Measurements from ENCODE around the gene MRPS18B. TPM values are rescaled to one million over a fixed set of nuclear protein-coding genes. Genes with fewer than 3 reads are reported as not detected.
A peak's percentile ranks its signal among the peaks of the same experiment; 100 is the strongest.

MRPS18B gene
- total and polyA plus RNA-seq, 2 of the 13 experiments (the other 11 are each of a cell fraction or from before 2014, with no cell fraction given), result 125 to 131 TPM

DNA sequence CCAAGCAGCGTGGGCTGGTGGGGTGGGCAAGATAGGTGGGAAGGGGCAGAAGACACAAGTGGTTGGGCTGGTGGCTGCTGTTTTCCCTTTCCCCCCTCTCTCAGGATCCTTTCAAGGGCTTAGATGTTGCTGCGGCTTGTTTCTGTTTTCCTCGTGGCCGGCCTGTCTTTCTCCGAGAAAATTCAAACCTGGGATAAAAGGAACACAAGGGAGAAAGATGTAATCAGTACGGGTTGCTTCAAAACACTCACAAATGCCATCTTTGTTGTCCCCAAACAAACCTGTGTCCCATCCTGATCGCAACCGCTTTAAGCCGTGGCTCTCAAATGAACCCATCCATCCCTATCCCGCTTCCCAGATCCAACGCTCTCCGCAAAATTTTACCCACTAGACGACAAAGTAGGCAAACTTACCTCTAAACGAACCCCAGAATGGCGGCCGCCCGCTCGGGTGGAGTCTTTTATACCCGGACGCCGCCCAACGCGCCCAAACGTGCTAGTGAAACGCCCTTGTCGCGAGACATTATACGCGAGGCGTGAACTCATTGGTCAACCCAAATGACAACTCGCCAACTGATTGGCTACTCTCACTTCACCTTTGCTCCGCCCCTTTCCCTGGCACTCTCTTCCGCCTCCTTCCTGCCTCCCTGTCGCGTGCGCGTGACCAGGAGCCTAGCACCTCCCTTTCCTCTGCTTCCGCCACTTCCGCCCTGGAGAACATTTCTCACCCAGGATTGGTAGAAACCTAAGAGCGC is 652 bp upstream of the MRPS18B start, which contains the start of gene PPP1R10 (continued):
- peak; percentile 76; the same call in 1 of the 2 replicates for TF ChIP-seq NKX3-1 (CRISPR knock-in tag; IDR thresholded peaks at IDR 0.05)
- TF ChIP-seq ZFP1 (CRISPR knock-in tag; IDR thresholded peaks at IDR 0.05), result no peak; the same call in 1 of the 2 replicates
- TF ChIP-seq, protein P1, sequence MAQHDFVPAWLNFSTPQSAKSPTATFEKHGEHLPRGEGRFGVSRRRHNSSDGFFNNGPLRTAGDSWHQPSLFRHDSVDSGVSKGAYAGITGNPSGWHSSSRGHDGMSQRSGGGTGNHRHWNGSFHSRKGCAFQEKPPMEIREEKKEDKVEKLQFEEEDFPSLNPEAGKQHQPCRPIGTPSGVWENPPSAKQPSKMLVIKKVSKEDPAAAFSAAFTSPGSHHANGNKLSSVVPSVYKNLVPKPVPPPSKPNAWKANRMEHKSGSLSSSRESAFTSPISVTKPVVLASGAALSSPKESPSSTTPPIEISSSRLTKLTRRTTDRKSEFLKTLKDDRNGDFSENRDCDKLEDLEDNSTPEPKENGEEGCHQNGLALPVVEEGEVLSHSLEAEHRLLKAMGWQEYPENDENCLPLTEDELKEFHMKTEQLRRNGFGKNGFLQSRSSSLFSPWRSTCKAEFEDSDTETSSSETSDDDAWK (CRISPR knock-in tag; IDR thresholded peaks at IDR 0.05), result no peak
- TF ChIP-seq, protein P2, sequence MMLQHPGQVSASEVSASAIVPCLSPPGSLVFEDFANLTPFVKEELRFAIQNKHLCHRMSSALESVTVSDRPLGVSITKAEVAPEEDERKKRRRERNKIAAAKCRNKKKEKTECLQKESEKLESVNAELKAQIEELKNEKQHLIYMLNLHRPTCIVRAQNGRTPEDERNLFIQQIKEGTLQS (CRISPR knock-in tag; IDR thresholded peaks at IDR 0.05), result peak; percentile 29; the same call in 1 of the 2 replicates
- TF ChIP-seq ZBTB7A (CRISPR knock-in tag; IDR thresholded peaks at IDR 0.05), result 0 out of 2 replicates have a peak, but pooled peaks have one; percentile 21
- peak; percentile 50; the same call in 1 of the 2 replicates for TF ChIP-seq IRF2 (CRISPR knock-in tag; IDR thresholded peaks at IDR 0.05)
- no peak for TF ChIP-seq ZNF121 (CRISPR knock-in tag; IDR thresholded peaks at IDR 0.05)
- TF ChIP-seq FOXA1 (IDR thresholded peaks at IDR 0.05), result no peak
- TF ChIP-seq FOXA1 (CRISPR knock-in tag; IDR thresholded peaks at IDR 0.05), result 0 out of 2 replicates have a peak, but pooled peaks have one; percentile 4
- TF ChIP-seq ZNF563 (CRISPR knock-in tag; IDR thresholded peaks at IDR 0.05), result 0 out of 2 replicates have a peak, but pooled peaks have one; percentile 23
- TF ChIP-seq, protein P3, sequence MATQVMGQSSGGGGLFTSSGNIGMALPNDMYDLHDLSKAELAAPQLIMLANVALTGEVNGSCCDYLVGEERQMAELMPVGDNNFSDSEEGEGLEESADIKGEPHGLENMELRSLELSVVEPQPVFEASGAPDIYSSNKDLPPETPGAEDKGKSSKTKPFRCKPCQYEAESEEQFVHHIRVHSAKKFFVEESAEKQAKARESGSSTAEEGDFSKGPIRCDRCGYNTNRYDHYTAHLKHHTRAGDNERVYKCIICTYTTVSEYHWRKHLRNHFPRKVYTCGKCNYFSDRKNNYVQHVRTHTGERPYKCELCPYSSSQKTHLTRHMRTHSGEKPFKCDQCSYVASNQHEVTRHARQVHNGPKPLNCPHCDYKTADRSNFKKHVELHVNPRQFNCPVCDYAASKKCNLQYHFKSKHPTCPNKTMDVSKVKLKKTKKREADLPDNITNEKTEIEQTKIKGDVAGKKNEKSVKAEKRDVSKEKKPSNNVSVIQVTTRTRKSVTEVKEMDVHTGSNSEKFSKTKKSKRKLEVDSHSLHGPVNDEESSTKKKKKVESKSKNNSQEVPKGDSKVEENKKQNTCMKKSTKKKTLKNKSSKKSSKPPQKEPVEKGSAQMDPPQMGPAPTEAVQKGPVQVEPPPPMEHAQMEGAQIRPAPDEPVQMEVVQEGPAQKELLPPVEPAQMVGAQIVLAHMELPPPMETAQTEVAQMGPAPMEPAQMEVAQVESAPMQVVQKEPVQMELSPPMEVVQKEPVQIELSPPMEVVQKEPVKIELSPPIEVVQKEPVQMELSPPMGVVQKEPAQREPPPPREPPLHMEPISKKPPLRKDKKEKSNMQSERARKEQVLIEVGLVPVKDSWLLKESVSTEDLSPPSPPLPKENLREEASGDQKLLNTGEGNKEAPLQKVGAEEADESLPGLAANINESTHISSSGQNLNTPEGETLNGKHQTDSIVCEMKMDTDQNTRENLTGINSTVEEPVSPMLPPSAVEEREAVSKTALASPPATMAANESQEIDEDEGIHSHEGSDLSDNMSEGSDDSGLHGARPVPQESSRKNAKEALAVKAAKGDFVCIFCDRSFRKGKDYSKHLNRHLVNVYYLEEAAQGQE (IDR thresholded peaks at IDR 0.05; ENCODE audit: borderline replicate concordance in 1 of 2, low read depth in 1 of 2, low read length in 2 of 2), result peak in 1 of 2 experiments; percentile 85; a peak in 1 of 4 replicates
- TF ChIP-seq TP53 (CRISPR knock-in tag; conservative IDR thresholded peaks at IDR 0.05), result peak; percentile 74; the same call in 1 of the 2 replicates
- peak; percentile 95 for TF ChIP-seq NFYC (CRISPR knock-in tag; IDR thresholded peaks at IDR 0.05)
- TF ChIP-seq, protein P4, sequence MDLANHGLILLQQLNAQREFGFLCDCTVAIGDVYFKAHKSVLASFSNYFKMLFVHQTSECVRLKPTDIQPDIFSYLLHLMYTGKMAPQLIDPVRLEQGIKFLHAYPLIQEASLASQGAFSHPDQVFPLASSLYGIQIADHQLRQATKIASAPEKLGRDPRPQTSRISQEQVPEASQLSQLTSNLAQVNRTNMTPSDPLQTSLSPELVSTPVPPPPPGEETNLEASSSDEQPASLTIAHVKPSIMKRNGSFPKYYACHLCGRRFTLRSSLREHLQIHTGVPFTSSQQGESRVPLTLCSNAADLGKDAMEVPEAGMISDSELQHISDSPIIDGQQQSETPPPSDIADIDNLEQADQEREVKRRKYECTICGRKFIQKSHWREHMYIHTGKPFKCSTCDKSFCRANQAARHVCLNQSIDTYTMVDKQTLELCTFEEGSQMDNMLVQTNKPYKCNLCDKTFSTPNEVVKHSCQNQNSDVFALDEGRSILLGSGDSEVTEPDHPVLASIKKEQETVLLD (CRISPR knock-in tag; IDR thresholded peaks at IDR 0.05; ENCODE audit: low read depth), result no peak
- TF ChIP-seq, protein P5, sequence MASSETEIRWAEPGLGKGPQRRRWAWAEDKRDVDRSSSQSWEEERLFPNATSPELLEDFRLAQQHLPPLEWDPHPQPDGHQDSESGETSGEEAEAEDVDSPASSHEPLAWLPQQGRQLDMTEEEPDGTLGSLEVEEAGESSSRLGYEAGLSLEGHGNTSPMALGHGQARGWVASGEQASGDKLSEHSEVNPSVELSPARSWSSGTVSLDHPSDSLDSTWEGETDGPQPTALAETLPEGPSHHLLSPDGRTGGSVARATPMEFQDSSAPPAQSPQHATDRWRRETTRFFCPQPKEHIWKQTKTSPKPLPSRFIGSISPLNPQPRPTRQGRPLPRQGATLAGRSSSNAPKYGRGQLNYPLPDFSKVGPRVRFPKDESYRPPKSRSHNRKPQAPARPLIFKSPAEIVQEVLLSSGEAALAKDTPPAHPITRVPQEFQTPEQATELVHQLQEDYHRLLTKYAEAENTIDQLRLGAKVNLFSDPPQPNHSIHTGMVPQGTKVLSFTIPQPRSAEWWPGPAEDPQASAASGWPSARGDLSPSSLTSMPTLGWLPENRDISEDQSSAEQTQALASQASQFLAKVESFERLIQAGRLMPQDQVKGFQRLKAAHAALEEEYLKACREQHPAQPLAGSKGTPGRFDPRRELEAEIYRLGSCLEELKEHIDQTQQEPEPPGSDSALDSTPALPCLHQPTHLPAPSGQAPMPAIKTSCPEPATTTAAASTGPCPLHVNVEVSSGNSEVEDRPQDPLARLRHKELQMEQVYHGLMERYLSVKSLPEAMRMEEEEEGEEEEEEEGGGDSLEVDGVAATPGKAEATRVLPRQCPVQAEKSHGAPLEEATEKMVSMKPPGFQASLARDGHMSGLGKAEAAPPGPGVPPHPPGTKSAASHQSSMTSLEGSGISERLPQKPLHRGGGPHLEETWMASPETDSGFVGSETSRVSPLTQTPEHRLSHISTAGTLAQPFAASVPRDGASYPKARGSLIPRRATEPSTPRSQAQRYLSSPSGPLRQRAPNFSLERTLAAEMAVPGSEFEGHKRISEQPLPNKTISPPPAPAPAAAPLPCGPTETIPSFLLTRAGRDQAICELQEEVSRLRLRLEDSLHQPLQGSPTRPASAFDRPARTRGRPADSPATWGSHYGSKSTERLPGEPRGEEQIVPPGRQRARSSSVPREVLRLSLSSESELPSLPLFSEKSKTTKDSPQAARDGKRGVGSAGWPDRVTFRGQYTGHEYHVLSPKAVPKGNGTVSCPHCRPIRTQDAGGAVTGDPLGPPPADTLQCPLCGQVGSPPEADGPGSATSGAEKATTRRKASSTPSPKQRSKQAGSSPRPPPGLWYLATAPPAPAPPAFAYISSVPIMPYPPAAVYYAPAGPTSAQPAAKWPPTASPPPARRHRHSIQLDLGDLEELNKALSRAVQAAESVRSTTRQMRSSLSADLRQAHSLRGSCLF (CRISPR knock-in tag; IDR thresholded peaks at IDR 0.05; ENCODE audit: borderline replicate concordance), result peak; percentile 77; the same call in 1 of the 2 replicates
- TF ChIP-seq HNRNPLL (IDR thresholded peaks at IDR 0.05; ENCODE audit: low read depth, low read length, poor library complexity, severe bottlenecking), result no peak
- peak; percentile 53 for TF ChIP-seq TBL1XR1 (IDR thresholded peaks at IDR 0.05; ENCODE audit: borderline replicate concordance, low read length, partially characterized antibody)

Measured in HepG2 (cell line).